ENCODE results near the gene NAALADL2.

DNA sequence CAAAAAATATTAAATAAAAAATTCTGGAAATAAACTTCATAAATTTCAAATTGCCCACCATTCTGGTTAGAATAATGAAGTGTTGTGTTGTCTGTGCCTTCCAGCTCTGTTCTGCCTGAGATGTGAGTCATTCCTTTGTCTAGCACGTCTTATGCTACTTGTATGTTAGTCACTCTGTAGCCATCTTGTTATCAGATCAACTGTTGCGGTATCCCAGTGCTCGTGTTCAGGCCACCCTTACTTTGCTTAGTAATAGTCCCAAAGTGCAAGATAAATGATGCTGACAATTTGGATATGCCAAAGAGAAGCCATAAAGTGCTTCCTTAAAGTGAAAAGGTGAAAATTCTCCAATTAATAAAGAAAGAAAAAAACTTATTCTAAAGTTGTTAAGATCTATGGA is 527.5 kb downstream of the NAALADL2 start:
- TF ChIP-seq, protein P1, sequence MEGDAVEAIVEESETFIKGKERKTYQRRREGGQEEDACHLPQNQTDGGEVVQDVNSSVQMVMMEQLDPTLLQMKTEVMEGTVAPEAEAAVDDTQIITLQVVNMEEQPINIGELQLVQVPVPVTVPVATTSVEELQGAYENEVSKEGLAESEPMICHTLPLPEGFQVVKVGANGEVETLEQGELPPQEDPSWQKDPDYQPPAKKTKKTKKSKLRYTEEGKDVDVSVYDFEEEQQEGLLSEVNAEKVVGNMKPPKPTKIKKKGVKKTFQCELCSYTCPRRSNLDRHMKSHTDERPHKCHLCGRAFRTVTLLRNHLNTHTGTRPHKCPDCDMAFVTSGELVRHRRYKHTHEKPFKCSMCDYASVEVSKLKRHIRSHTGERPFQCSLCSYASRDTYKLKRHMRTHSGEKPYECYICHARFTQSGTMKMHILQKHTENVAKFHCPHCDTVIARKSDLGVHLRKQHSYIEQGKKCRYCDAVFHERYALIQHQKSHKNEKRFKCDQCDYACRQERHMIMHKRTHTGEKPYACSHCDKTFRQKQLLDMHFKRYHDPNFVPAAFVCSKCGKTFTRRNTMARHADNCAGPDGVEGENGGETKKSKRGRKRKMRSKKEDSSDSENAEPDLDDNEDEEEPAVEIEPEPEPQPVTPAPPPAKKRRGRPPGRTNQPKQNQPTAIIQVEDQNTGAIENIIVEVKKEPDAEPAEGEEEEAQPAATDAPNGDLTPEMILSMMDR (conservative IDR thresholded peaks at IDR 0.05 in 1 of 2, IDR thresholded peaks at IDR 0.05 in 1 of 2; ENCODE audit: extremely low read depth in 1 of 2, insufficient read depth in 1 of 2, low read depth in 1 of 2, low read length in 2 of 2), result no peak
- TF ChIP-seq EZH2 (IDR thresholded peaks at IDR 0.05; ENCODE audit: borderline replicate concordance, low read length), result no peak

Data from mammary epithelial cell (primary cell).